Measurements from ENCODE around the gene PKNOX1.
"Not testable (repeated sequence)": the region's sequence is repeated elsewhere in the genome, so short reads cannot be mapped to it uniquely, and the experiment has no call there.

DNA sequence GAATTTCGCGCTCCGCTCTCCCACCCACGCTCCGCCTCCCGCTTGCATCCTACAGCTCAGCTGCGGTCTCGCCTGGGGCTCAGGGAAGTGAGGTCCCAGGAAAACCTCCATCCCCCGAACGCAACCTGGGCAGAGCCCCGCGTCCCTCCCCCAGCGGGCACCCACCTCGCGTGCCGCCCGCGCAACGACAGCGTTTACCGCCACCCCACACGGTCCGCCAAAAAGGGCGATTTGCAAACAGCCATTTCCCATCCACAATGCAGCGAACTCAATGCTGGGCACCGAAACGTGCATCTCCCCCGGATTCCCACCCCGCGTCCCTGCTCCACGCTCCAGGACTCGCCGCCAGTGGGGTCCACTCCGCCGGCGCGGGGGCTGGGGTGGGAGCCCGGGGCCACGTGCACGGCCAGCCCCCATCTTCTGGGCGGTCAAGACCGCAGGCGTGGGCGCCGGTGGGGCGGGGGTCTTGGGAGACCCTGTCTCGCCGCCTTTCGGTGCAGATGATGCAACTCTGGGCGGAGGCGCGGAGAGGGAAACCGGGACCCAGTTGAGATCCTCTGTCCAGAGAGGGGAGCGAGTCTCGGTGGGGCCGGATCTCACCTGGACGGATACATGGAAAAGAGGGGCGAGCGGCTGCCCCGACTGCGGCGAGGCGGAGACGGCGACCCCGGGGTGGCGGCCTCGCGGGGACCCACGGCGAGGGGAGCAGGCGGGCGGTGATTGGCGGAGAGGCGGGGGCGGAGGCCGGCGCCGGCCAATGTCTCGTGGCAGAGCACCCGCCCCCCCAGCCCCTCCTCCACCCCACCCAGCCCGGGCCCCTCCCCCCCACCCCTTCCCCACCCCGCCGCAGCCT, 101.0 kb downstream of the PKNOX1 start, which contains the start of gene CBS:
- TF ChIP-seq ZNF8 (CRISPR knock-in tag; IDR thresholded peaks at IDR 0.05); PATZ1 (CRISPR knock-in tag; IDR thresholded peaks at IDR 0.05; ENCODE audit: borderline replicate concordance); CSDC2 (CRISPR knock-in tag; IDR thresholded peaks at IDR 0.05); ARNTL (CRISPR knock-in tag; IDR thresholded peaks at IDR 0.05; ENCODE audit: borderline replicate concordance, low read depth); ZFP30 (CRISPR knock-in tag; IDR thresholded peaks at IDR 0.05); ISL1 (CRISPR knock-in tag; IDR thresholded peaks at IDR 0.05); TCF4 (CRISPR knock-in tag; IDR thresholded peaks at IDR 0.05; ENCODE audit: borderline replicate concordance); CSRNP3 (CRISPR knock-in tag; IDR thresholded peaks at IDR 0.05); ZFP3 (CRISPR knock-in tag; IDR thresholded peaks at IDR 0.05); ZC3H10 (CRISPR knock-in tag; IDR thresholded peaks at IDR 0.05); PPARA (CRISPR knock-in tag; IDR thresholded peaks at IDR 0.05; ENCODE audit: borderline replicate concordance): not testable (repeated sequence)
- TF ChIP-seq, protein P1, sequence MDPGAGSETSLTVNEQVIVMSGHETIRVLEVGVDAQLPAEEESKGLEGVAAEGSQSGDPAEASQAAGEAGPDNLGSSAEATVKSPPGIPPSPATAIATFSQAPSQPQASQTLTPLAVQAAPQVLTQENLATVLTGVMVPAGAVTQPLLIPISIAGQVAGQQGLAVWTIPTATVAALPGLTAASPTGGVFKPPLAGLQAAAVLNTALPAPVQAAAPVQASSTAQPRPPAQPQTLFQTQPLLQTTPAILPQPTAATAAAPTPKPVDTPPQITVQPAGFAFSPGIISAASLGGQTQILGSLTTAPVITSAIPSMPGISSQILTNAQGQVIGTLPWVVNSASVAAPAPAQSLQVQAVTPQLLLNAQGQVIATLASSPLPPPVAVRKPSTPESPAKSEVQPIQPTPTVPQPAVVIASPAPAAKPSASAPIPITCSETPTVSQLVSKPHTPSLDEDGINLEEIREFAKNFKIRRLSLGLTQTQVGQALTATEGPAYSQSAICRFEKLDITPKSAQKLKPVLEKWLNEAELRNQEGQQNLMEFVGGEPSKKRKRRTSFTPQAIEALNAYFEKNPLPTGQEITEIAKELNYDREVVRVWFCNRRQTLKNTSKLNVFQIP (CRISPR knock-in tag; IDR thresholded peaks at IDR 0.05; ENCODE audit: borderline replicate concordance, low read depth), result not testable (repeated sequence)
- TF ChIP-seq, protein P2, sequence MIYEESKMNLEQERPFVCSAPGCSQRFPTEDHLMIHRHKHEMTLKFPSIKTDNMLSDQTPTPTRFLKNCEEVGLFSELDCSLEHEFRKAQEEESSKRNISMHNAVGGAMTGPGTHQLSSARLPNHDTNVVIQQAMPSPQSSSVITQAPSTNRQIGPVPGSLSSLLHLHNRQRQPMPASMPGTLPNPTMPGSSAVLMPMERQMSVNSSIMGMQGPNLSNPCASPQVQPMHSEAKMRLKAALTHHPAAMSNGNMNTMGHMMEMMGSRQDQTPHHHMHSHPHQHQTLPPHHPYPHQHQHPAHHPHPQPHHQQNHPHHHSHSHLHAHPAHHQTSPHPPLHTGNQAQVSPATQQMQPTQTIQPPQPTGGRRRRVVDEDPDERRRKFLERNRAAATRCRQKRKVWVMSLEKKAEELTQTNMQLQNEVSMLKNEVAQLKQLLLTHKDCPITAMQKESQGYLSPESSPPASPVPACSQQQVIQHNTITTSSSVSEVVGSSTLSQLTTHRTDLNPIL (CRISPR knock-in tag; IDR thresholded peaks at IDR 0.05; ENCODE audit: low read depth), result not testable (repeated sequence)
